ENCODE data around the gene APOL5. TPM values are rescaled to one million over a fixed set of nuclear protein-coding genes. Genes with fewer than 3 reads are reported as not detected.

APOL5 gene
- total and polyA plus RNA-seq, 4 donors = 0.43 TPM; not detected in 3

DNA sequence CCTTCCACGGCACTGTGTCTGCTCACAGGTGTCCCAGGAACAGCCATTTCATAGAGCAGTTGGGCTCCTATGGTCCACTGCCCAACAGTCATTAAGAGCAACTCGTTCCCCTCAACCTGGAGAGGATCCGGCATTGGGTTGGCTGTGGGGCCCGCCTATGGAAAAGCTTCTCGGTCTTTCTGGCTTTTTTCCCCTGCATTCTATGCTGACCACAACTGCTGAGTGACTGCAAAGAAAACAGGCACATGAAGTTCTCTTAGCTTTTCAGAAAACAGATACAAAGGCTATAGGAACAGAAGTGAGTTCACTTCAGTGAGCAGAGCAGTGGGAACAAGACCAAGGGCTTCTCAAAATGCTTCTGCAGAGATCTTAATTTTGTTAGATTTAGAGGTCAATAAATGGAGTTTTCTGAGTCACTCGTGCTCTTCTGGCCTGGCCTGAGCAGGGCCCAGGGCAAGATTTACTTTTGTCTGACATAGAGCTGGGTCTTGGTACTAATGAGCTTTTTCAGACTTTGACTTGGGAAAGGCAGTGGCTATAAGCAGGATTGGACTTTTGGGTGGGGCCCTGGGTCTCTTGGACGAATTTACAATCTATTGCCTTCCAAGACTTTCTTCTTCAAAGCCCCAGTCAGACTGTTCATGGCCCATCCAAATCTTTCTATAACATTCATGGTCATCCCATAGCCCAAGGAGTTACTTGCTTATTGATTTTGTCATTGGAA, 13.6 kb upstream of the APOL5 start:
- no peaks in the 10 kb centered on the region for H3K9me3 ChIP-seq (ENCODE audit: control insufficient read depth in 4 of 4, low read length in 3 of 4)
- H3K27me3 ChIP-seq (ENCODE audit: control insufficient read depth in 4 of 4, insufficient read depth in 4 of 4, low read length in 3 of 4) = no peaks in the 10 kb centered on the region
- H3K4me3 ChIP-seq (ENCODE audit: low read depth in 1 of 3, low read length in 3 of 3) = no peak overlapping the region
- TF ChIP-seq RAD21 (IDR thresholded peaks at IDR 0.05) (no peak), SP1 (IDR thresholded peaks at IDR 0.05) (no peak), RXRA (IDR thresholded peaks at IDR 0.05) (no peak), FOXA1 (IDR thresholded peaks at IDR 0.05) (no peak), TAF1 (conservative IDR thresholded peaks at IDR 0.05) (no peak), NR2F2 (IDR thresholded peaks at IDR 0.05) (no peak), FOXA2 (IDR thresholded peaks at IDR 0.05) (no peak), HNF4G (IDR thresholded peaks at IDR 0.05) (no peak), GABPA (IDR thresholded peaks at IDR 0.05 in 1 of 2, conservative IDR thresholded peaks at IDR 0.05 in 1 of 2) (no peak)
- TF ChIP-seq, protein P1, sequence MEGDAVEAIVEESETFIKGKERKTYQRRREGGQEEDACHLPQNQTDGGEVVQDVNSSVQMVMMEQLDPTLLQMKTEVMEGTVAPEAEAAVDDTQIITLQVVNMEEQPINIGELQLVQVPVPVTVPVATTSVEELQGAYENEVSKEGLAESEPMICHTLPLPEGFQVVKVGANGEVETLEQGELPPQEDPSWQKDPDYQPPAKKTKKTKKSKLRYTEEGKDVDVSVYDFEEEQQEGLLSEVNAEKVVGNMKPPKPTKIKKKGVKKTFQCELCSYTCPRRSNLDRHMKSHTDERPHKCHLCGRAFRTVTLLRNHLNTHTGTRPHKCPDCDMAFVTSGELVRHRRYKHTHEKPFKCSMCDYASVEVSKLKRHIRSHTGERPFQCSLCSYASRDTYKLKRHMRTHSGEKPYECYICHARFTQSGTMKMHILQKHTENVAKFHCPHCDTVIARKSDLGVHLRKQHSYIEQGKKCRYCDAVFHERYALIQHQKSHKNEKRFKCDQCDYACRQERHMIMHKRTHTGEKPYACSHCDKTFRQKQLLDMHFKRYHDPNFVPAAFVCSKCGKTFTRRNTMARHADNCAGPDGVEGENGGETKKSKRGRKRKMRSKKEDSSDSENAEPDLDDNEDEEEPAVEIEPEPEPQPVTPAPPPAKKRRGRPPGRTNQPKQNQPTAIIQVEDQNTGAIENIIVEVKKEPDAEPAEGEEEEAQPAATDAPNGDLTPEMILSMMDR (IDR thresholded peaks at IDR 0.05; ENCODE audit: low read depth, low read length, missing input control) = no peak
- TF ChIP-seq, protein P2, sequence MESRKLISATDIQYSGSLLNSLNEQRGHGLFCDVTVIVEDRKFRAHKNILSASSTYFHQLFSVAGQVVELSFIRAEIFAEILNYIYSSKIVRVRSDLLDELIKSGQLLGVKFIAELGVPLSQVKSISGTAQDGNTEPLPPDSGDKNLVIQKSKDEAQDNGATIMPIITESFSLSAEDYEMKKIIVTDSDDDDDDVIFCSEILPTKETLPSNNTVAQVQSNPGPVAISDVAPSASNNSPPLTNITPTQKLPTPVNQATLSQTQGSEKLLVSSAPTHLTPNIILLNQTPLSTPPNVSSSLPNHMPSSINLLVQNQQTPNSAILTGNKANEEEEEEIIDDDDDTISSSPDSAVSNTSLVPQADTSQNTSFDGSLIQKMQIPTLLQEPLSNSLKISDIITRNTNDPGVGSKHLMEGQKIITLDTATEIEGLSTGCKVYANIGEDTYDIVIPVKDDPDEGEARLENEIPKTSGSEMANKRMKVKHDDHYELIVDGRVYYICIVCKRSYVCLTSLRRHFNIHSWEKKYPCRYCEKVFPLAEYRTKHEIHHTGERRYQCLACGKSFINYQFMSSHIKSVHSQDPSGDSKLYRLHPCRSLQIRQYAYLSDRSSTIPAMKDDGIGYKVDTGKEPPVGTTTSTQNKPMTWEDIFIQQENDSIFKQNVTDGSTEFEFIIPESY (IDR thresholded peaks at IDR 0.05) = no peak
- TF ChIP-seq, protein P3, sequence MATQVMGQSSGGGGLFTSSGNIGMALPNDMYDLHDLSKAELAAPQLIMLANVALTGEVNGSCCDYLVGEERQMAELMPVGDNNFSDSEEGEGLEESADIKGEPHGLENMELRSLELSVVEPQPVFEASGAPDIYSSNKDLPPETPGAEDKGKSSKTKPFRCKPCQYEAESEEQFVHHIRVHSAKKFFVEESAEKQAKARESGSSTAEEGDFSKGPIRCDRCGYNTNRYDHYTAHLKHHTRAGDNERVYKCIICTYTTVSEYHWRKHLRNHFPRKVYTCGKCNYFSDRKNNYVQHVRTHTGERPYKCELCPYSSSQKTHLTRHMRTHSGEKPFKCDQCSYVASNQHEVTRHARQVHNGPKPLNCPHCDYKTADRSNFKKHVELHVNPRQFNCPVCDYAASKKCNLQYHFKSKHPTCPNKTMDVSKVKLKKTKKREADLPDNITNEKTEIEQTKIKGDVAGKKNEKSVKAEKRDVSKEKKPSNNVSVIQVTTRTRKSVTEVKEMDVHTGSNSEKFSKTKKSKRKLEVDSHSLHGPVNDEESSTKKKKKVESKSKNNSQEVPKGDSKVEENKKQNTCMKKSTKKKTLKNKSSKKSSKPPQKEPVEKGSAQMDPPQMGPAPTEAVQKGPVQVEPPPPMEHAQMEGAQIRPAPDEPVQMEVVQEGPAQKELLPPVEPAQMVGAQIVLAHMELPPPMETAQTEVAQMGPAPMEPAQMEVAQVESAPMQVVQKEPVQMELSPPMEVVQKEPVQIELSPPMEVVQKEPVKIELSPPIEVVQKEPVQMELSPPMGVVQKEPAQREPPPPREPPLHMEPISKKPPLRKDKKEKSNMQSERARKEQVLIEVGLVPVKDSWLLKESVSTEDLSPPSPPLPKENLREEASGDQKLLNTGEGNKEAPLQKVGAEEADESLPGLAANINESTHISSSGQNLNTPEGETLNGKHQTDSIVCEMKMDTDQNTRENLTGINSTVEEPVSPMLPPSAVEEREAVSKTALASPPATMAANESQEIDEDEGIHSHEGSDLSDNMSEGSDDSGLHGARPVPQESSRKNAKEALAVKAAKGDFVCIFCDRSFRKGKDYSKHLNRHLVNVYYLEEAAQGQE (IDR thresholded peaks at IDR 0.05) = no peak
- TF ChIP-seq, protein P4, sequence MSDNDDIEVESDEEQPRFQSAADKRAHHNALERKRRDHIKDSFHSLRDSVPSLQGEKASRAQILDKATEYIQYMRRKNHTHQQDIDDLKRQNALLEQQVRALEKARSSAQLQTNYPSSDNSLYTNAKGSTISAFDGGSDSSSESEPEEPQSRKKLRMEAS (IDR thresholded peaks at IDR 0.05) = no peak
- 90% methylated on average over 7 of the region's 7 CpGs for WGBS
- H3K36me3 ChIP-seq (ENCODE audit: control insufficient read depth in 4 of 4, insufficient read depth in 3 of 4, low read depth in 1 of 4, low read length in 3 of 4) = no peaks in the 10 kb centered on the region
- H3K9ac ChIP-seq (ENCODE audit: low read depth in 1 of 2, low read length in 2 of 2) = no peak overlapping the region
- H3K4me1 ChIP-seq (ENCODE audit: control insufficient read depth in 4 of 4, insufficient read depth in 4 of 4, low read length in 3 of 4) = no peaks in the 10 kb centered on the region
- no peak overlapping the region for H3K27ac ChIP-seq (ENCODE audit: low read depth in 1 of 2, low read length in 2 of 2)
- DNase-seq (ENCODE audit: low spot score) = no peak

DNA sequence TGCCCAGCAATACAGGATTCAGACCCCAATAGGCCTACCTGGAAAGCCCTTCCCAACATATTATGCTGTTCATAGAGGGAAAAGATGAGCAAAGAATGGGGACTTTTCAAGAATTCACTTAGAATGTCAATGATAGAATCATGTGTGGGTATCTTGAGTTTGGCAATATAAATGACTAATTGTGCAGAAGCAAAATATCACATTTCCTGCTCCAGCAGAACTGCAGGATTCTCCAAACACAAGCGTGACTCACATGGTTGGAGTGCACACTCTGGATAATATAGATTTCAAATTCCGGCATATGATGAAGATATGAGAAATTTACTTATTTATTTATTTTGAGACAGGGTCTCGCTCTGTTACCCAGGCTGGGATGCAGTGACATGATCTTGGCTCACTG, 12.5 kb upstream of the APOL5 start:
- no peaks in the 10 kb centered on the region for H3K27me3 ChIP-seq (ENCODE audit: control insufficient read depth in 4 of 4, insufficient read depth in 4 of 4, low read length in 3 of 4)
- DNase-seq (ENCODE audit: low spot score) = no peak
- WGBS = 94% methylated on average over 3 of the region's 3 CpGs

More for the DNA sequence above, 12.5 kb upstream of the APOL5 start:
- TF ChIP-seq TAF1 (conservative IDR thresholded peaks at IDR 0.05) (no peak), SP1 (IDR thresholded peaks at IDR 0.05) (no peak), HNF4G (IDR thresholded peaks at IDR 0.05) (no peak), NR2F2 (IDR thresholded peaks at IDR 0.05) (no peak), GABPA (IDR thresholded peaks at IDR 0.05 in 1 of 2, conservative IDR thresholded peaks at IDR 0.05 in 1 of 2) (no peak), RXRA (IDR thresholded peaks at IDR 0.05) (no peak)
- TF ChIP-seq, protein P1 (IDR thresholded peaks at IDR 0.05; ENCODE audit: low read depth, low read length, missing input control) = no peak
- TF ChIP-seq, protein P3 (IDR thresholded peaks at IDR 0.05) = no peak
- H3K9ac ChIP-seq (ENCODE audit: low read depth in 1 of 2, low read length in 2 of 2) = no peak overlapping the region
- no peaks in the 10 kb centered on the region for H3K9me3 ChIP-seq (ENCODE audit: control insufficient read depth in 4 of 4, low read length in 3 of 4)
- peaks cover 2 to 6% (median 5%) of the 10 kb centered on the region in 4 donors for H3K4me1 ChIP-seq (ENCODE audit: control insufficient read depth in 4 of 4, insufficient read depth in 4 of 4, low read length in 3 of 4)
- no peak overlapping the region for H3K4me3 ChIP-seq (ENCODE audit: low read depth in 1 of 3, low read length in 3 of 3)
- H3K27ac ChIP-seq (ENCODE audit: low read depth in 1 of 2, low read length in 2 of 2) = no peak overlapping the region
- no peaks in the 10 kb centered on the region for H3K36me3 ChIP-seq (ENCODE audit: control insufficient read depth in 4 of 4, insufficient read depth in 3 of 4, low read depth in 1 of 4, low read length in 3 of 4)
